HEK293 (cell line): ENCODE results near the gene PSME1.

Experiments used
- CTCF ChIA-PET: fragments of 350-600 bp; formaldehyde crosslinking; extraction: SDS; loops from one replicate; lab custom pipeline; 2021; ENCODE audit warnings: antibody characterized with exemption; lab: Yijun Ruan, JAX
- POLR2A ChIA-PET: fragments of 300-600 bp; formaldehyde crosslinking; extraction: SDS; loops from one replicate; lab custom pipeline; 2020; ENCODE audit warnings: antibody characterized with exemption, inconsistent platforms; lab: Yijun Ruan, JAX
- H3K27ac ChIP-seq: fragments of 200-500 bp; sonication (Bioruptor generic); 2 replicates; pipeline ENCODE4 v1.5.1; 2014; ENCODE audit warnings: low read depth, low read length, control low read depth, inconsistent platforms; ENCODE audit errors: extremely low read depth
- H3K36me3 ChIP-seq, 2 experiments: fragments of 200-500 bp in 1 of 2; sonication (Bioruptor generic) in 1 of 2; 1 replicate in 1 of 2; 2 replicates in 1 of 2; pipeline ENCODE4 v1.5.1; 2014 to 2017; ENCODE audit warnings: inconsistent platforms in 2 of 2, low read length in 2 of 2; ENCODE audit not compliant: control insufficient read depth in 2 of 2, insufficient read depth in 1 of 2
- H3K4me1 ChIP-seq: fragments of 200-500 bp; sonication (Bioruptor generic); 2 replicates; pipeline ENCODE4 v1.5.1; 2014; ENCODE audit warnings: mild to moderate bottlenecking, low read length, inconsistent platforms; ENCODE audit not compliant: control insufficient read depth, insufficient read depth
- H3K4me3 ChIP-seq: 2 replicates; pipeline ENCODE4 v1.5.1; 2011; ENCODE audit warnings: low read depth, mild to moderate bottlenecking, control low read depth, low read length, moderate library complexity
- H3K9me3 ChIP-seq: fragments of 200-500 bp; sonication (Bioruptor generic); 2 replicates; pipeline ENCODE4 v1.5.1; 2014; ENCODE audit warnings: low read depth, low read length, inconsistent platforms; ENCODE audit not compliant: control insufficient read depth, insufficient read depth
- HIC1 ChIP-seq: fragments of 450-650 bp; formaldehyde crosslinking; IDR thresholded peaks from 2 replicates; pipeline ENCODE4 v1.5.1; 2016; ENCODE audit warnings: missing biosample characterization, missing genetic modification characterization
- KLF7 ChIP-seq: fragments of 450-650 bp; formaldehyde crosslinking; IDR thresholded peaks from 2 replicates; pipeline ENCODE4 v1.5.1; 2016; ENCODE audit warnings: missing biosample characterization, missing genetic modification characterization, borderline replicate concordance
- PRDM4 ChIP-seq: fragments of 450-650 bp; formaldehyde crosslinking; IDR thresholded peaks from 2 replicates; pipeline ENCODE4 v1.5.1; 2017; ENCODE audit warnings: missing biosample characterization, missing genetic modification characterization
- ZNF10 ChIP-seq: fragments of 450-650 bp; formaldehyde crosslinking; IDR thresholded peaks from 2 replicates; pipeline ENCODE4 v1.5.1; 2017; ENCODE audit warnings: missing biosample characterization, missing genetic modification characterization
- ZNF133 ChIP-seq: fragments of 450-650 bp; formaldehyde crosslinking; IDR thresholded peaks from 2 replicates; pipeline ENCODE4 v1.5.1; 2016; ENCODE audit warnings: missing biosample characterization, missing genetic modification characterization
- ZNF140 ChIP-seq: fragments of 450-650 bp; formaldehyde crosslinking; IDR thresholded peaks from 2 replicates; pipeline ENCODE4 v1.5.1; 2016; ENCODE audit warnings: missing biosample characterization, missing genetic modification characterization
- ZNF184 ChIP-seq: fragments of 450-650 bp; IDR thresholded peaks from 2 replicates; pipeline ENCODE4 v1.5.1; 2018; ENCODE audit warnings: missing biosample characterization, mild to moderate bottlenecking, missing genetic modification characterization
- ZNF302 ChIP-seq: fragments of 450-650 bp; formaldehyde crosslinking; IDR thresholded peaks from 2 replicates; pipeline ENCODE4 v1.5.1; 2016; ENCODE audit warnings: missing biosample characterization, missing genetic modification characterization, low read depth
- ZNF521 ChIP-seq: fragments of 450-650 bp; formaldehyde crosslinking; IDR thresholded peaks from 2 replicates; pipeline ENCODE4 v1.5.1; 2017; ENCODE audit warnings: missing biosample characterization, mild to moderate bottlenecking, missing genetic modification characterization
- ZNF529 ChIP-seq: fragments of 450-650 bp; formaldehyde crosslinking; IDR thresholded peaks from 2 replicates; pipeline ENCODE4 v1.5.1; 2017; ENCODE audit warnings: missing genetic modification characterization, missing biosample characterization; ENCODE audit not compliant: insufficient replicate concordance
- ZNF654 ChIP-seq: fragments of 450-650 bp; formaldehyde crosslinking; IDR thresholded peaks from 2 replicates; pipeline ENCODE4 v1.5.1; 2016; ENCODE audit warnings: low read depth, missing biosample characterization, missing genetic modification characterization
- ZNF660 ChIP-seq: fragments of 450-650 bp; IDR thresholded peaks from 2 replicates; pipeline ENCODE4 v1.5.1; 2018; ENCODE audit warnings: missing biosample characterization, mild to moderate bottlenecking, missing genetic modification characterization
- ZNF768 ChIP-seq: fragments of 450-650 bp; formaldehyde crosslinking; IDR thresholded peaks from 2 replicates; pipeline ENCODE4 v1.5.1; 2018; ENCODE audit warnings: missing biosample characterization, mild to moderate bottlenecking, missing genetic modification characterization
- ZSCAN4 ChIP-seq: fragments of 450-650 bp; formaldehyde crosslinking; IDR thresholded peaks from 2 replicates; pipeline ENCODE4 v1.5.1; 2017; ENCODE audit warnings: missing biosample characterization, missing genetic modification characterization

The PSME1 gene

GRCh38 chr14:24156840-24157239 lies 20.8 kb downstream of the PSME1 start:
- POLR2A ChIA-PET, result interaction anchor here (1.7 to 2.9 kb wide), 2 partner anchors 11 to 43 kb away, joined by 4 to 8 read pairs; partner anchors contain the start of genes DCAF11, NRL and PSME2
- Histone ChIP-seq H3K9me3 (no peaks in the 10 kb centered on the region), H3K4me1 (peaks cover 5% of the 10 kb centered on the region), H3K4me3 (no peak overlapping the region), H3K27ac (no peak overlapping the region), H3K36me3 (peaks cover 50 to 70% of the 10 kb centered on the region in 2 experiments)
- TF ChIP-seq ZNF521 (tag by site-specific recombination), result no peak
- no peak for TF ChIP-seq ZNF184 (tag by site-specific recombination)
- TF ChIP-seq ZNF302 (tag by site-specific recombination), result no peak
- TF ChIP-seq ZNF660, result no peak
- TF ChIP-seq ZSCAN4 (tag by site-specific recombination), result no peak
- TF ChIP-seq ZNF140 (tag by site-specific recombination), result no peak
- TF ChIP-seq ZNF10 (tag by site-specific recombination), result no peak
- no peak for TF ChIP-seq ZNF654 (tag by site-specific recombination)
- CTCF ChIA-PET, result no interaction called here

- TF ChIP-seq KLF7 (tag by site-specific recombination) (no peak), ZNF529 (no peak), ZNF768 (tag by site-specific recombination) (no peak), ZNF133 (tag by site-specific recombination) (no peak)
- POLR2A ChIA-PET, result interaction anchor here (1.7 to 2.9 kb wide), 2 partner anchors 11 to 43 kb away, joined by 4 to 8 read pairs; partner anchors contain the start of genes DCAF11, NRL and PSME2
- Histone ChIP-seq H3K36me3 (peaks cover 46 to 69% of the 10 kb centered on the region in 2 experiments), H3K27ac (no peak overlapping the region), H3K9me3 (no peaks in the 10 kb centered on the region), H3K4me3 (no peak overlapping the region), H3K4me1 (peaks cover 5% of the 10 kb centered on the region)
- CTCF ChIA-PET, result interaction anchor here (1.2 kb wide), 1 partner anchor 11 kb away, joined by 4 read pairs; the partner anchor contains the start of genes PSME2 and RNF31
These were observed 21.3 kb downstream of the PSME1 start for GRCh38 chr14:24157331-24157730.

GRCh38 chr14:24159777-24160498 lies 23.9 kb downstream of the PSME1 start:
- POLR2A ChIA-PET, result interaction anchor here (1.1 to 3.8 kb wide), 10 partner anchors 13 to 102 kb away, joined by 3 to 44 read pairs (median 16); partner anchors contain the start of genes CHMP4A, DCAF11, EMC9 and IPO4
- CTCF ChIA-PET, result interaction anchor here (0.8 to 3.9 kb wide), 14 partner anchors 8 to 102 kb away, joined by 3 to 34 read pairs (median 7); partner anchors contain the start of genes DCAF11, EMC9, NRL and PSME2
- Histone ChIP-seq H3K4me3 (no peak overlapping the region), H3K27ac (no peak overlapping the region), H3K9me3 (no peaks in the 10 kb centered on the region), H3K36me3 (peaks cover 30 to 75% of the 10 kb centered on the region in 2 experiments), H3K4me1 (peaks cover 5% of the 10 kb centered on the region)
- no peak for TF ChIP-seq PRDM4
- TF ChIP-seq HIC1, result peak; percentile 94
